Measurements from ENCODE around the gene PDLIM4.

DNA sequence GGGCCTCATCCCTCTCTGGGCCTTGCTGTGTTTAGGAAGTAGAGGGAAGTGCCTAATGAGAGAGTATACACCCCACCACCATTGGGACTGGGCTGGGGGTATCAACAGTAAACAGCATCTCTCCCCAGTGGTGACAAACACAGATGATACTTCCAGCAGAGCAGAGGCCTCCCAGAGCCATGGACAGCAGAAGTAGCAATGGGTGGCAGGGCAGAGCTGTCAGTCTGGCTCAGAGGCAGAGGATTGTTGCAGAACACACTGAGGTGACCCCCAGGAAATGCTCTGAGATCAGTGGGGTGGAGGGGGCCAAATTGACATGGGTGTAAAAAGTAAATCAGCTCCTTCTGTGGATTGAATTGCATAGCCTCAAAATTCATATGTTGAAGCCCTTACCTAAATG, 17.7 kb upstream of the PDLIM4 start:
- TF ChIP-seq, protein P1, sequence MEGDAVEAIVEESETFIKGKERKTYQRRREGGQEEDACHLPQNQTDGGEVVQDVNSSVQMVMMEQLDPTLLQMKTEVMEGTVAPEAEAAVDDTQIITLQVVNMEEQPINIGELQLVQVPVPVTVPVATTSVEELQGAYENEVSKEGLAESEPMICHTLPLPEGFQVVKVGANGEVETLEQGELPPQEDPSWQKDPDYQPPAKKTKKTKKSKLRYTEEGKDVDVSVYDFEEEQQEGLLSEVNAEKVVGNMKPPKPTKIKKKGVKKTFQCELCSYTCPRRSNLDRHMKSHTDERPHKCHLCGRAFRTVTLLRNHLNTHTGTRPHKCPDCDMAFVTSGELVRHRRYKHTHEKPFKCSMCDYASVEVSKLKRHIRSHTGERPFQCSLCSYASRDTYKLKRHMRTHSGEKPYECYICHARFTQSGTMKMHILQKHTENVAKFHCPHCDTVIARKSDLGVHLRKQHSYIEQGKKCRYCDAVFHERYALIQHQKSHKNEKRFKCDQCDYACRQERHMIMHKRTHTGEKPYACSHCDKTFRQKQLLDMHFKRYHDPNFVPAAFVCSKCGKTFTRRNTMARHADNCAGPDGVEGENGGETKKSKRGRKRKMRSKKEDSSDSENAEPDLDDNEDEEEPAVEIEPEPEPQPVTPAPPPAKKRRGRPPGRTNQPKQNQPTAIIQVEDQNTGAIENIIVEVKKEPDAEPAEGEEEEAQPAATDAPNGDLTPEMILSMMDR (conservative IDR thresholded peaks at IDR 0.05; ENCODE audit: low read depth in 2 of 2) = no peak
- TF ChIP-seq EZH2 (IDR thresholded peaks at IDR 0.05; ENCODE audit: low read depth, unreplicated experiment) = no peak

All from GM23338 (cell line).